NCI-H69 (cell line): Measurements from ENCODE around the gene ARVCF.
A peak's percentile ranks its signal among the peaks of the same experiment; 100 is the strongest.

ENCODE experiments used
- DNase-seq: peaks from one replicate; lab custom pipeline; 2025; lab: John Stamatoyannopoulos, UW

The ARVCF gene

GRCh38 chr22:19961868-19962245 is 54.8 kb downstream of the ARVCF start:
- no peak for DNase-seq

- no peak for DNase-seq
Observed at GRCh38 chr22:19961201-19961580, 55.4 kb downstream of the ARVCF start.

- DNase-seq, result no peak
Observed at GRCh38 chr22:19960491-19961200, 56.0 kb downstream of the ARVCF start.

- no peak for DNase-seq
Observed at GRCh38 chr22:19959587-19960490, 56.8 kb downstream of the ARVCF start.

GRCh38 chr22:19959043-19959586 is 57.5 kb downstream of the ARVCF start:
- peak; percentile 34 for DNase-seq

- DNase-seq, result no peak
Observed at GRCh38 chr22:19958083-19959042, 58.3 kb downstream of the ARVCF start.

GRCh38 chr22:19957445-19957844 is 59.2 kb downstream of the ARVCF start:
- no peak for DNase-seq

- peak; percentile 40 for DNase-seq
Observed at GRCh38 chr22:19955241-19956128, 61.1 kb downstream of the ARVCF start.

- DNase-seq, result no peak
Observed at GRCh38 chr22:19951346-19951745, 65.3 kb downstream of the ARVCF start.

GRCh38 chr22:19948057-19948760 is 68.4 kb downstream of the ARVCF start:
- DNase-seq, result no peak

GRCh38 chr22:19943082-19944026 is 73.3 kb downstream of the ARVCF start:
- peak; percentile 30 for DNase-seq

- DNase-seq, result peak; percentile 33
Observed at GRCh38 chr22:19942157-19943081, 74.2 kb downstream of the ARVCF start.

- peak; percentile 88 for DNase-seq
Observed at GRCh38 chr22:19941365-19942082, 75.1 kb downstream of the ARVCF start, which contains the start of the genes COMT and TXNRD2. Gene COMT (plus strand): TSS chr22:19941772. CDS start chr22:19962527, 20,755 bp downstream. Gene TXNRD2 (minus strand): TSS chr22:19941818. CDS start chr22:19941803, 15 bp downstream.

GRCh38 chr22:19940536-19941364 is 75.9 kb downstream of the ARVCF start:
- no peak for DNase-seq

- DNase-seq, result no peak
Observed at GRCh38 chr22:19937616-19938473, 78.8 kb downstream of the ARVCF start.
